ENCODE measurements around the gene MFF.
A peak's percentile ranks its signal among the peaks of the same experiment; 100 is the strongest.

MFF gene, protein sequence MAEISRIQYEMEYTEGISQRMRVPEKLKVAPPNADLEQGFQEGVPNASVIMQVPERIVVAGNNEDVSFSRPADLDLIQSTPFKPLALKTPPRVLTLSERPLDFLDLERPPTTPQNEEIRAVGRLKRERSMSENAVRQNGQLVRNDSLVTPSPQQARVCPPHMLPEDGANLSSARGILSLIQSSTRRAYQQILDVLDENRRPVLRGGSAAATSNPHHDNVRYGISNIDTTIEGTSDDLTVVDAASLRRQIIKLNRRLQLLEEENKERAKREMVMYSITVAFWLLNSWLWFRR

DNA sequence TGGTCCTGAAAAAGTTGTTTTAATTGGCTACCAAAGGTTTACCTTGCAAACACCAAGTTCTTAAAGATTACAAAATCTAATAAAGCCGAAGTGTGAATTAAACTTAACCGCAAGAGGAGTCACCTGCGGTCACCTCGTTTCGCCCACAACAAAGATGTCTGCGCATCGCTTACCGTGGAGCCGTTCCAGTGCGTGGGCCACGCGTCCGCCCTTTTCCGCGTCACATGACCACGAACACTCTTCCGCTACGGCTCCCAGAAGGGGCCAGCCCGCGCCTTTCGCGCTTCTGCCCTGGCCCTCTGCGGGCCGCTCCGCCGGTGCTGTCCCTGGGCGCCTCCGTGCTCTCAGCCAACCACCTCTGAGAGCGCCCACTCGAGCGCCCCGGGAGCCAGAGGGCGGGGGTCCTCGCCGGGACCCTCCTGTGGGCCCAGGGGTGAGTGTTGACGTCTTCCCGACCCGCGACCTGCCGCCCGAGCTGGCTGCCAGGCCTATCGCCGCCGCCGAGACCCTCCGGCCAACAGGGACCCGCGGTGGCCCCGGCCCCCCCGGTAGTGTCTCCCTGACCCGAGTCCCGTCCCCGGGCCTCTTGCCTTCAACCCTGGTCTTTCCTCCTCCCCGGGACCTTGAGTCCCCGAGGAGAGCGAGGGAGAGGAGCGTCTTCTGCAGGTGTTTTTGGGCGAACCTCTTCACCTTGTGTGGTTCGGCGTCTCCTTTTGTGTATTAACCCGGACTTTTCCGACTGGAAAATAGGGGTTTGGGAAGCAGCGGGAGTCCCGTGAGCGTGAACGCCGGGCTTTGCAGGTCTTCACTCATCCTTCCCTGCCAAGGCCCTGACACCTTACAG lies at the start of gene MFF:
Gene MFF (plus strand): TSS at position 257 of the 844 bp plus-strand sequence. CDS start 5,415 bp downstream, outside the sequence.
- peak; percentile 78 to 88 for DNase-seq (ENCODE audit: extremely low read depth in 1 of 2, low read depth in 1 of 2)

DNA sequence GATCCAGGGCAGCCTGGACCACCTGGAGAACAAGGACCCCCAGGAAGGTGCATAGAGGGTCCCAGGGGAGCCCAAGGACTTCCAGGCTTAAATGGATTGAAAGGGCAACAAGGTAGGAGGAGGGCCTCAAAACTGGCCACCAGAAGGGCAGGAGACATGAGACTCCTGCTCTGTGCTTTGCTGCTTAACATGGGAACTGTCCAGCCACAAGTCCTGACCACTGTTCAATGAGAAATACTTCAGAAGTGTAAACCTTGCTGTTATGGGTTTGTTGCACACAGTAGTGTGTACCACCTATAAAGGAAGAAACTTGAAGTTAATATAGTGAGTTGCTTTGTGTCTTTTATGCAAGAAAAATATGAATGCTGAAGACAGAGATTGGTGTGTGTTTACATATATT lies 44.2 kb upstream of the MFF start:
- DNase-seq (ENCODE audit: extremely low read depth in 1 of 2, low read depth in 1 of 2), result no peak

DNA sequence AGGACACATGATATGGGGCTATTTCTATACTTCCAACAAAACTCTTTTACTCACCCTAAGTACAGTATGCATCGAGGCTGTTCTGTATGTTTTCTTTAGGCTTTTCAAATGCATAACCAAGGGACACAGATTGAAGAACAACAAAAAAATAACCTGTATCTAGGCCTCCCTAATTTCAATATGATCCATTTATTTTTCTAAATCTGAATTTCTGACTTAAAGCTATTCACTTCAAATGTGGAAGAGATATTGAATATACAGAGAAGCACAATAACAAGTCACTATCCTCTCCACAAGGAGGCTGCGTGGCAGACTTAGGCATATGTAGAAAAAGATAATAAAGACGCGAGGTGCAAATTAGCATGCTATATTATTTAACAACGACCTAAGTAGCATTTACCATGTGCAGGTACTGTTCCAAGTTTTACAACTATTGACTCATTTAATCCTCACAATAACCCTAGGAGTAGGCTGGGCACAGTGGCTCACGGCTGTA lies 39.3 kb upstream of the MFF start:
- DNase-seq (ENCODE audit: extremely low read depth in 1 of 2, low read depth in 1 of 2), result no peak

DNA sequence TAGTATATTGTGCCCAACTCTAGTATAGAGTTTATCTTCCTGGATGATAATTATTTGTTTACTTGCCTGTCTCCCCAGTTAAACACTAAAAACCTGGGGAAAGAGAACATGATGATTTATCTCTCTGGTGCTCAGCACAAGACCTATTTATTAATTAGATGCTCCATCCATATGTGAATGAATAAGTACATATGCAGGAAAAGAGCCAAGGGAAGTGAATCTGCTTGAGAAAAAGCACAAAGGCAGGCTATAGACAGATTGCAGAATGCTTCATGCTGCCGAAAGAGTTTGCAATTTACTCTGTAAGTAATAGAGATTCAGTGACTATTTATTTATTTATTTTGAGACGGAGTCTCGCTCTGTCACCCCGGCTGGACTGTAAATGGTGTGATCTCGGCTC lies 37.3 kb upstream of the MFF start:
- DNase-seq (ENCODE audit: extremely low read depth in 1 of 2, low read depth in 1 of 2), result no peak

DNA sequence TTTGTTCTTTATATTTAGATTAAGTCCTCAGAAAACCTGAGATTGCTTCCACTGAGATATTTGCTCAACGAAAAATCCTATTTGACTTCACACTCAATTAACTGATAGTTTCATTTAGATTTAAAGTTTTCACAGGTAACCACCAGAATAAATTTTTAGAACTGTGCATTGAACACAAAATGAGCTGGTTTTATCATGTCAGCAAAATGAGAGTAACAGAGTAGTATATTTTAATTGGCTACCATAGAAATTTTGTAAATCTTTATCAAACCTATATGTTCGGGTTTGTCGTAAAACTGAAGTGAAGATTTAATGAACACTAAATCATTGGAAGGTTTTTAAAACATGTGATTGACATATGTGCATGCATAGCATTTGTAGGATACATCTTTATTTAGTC lies 32.7 kb upstream of the MFF start:
- DNase-seq (ENCODE audit: extremely low read depth in 1 of 2, low read depth in 1 of 2), result no peak

DNA sequence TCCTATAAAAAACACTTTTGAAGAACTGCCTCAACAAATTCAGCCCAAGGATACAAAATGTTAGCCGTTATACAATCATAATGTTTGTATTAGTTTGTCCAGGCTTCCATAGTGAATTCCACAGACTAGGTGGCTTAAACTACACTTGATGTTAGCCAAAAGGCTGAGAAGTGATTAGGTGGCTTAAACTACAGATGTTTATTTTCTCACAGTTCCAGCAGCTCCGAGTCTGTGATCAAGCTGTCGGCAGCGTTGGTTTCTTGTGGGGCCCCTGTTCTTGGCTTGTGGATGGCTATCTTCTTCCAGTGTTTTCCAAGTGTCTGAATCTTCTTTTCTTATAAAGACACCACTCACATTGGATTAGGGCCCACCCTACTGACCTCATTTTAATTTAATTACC lies 31.5 kb upstream of the MFF start:
- no peak for DNase-seq (ENCODE audit: extremely low read depth in 1 of 2, low read depth in 1 of 2)

DNA sequence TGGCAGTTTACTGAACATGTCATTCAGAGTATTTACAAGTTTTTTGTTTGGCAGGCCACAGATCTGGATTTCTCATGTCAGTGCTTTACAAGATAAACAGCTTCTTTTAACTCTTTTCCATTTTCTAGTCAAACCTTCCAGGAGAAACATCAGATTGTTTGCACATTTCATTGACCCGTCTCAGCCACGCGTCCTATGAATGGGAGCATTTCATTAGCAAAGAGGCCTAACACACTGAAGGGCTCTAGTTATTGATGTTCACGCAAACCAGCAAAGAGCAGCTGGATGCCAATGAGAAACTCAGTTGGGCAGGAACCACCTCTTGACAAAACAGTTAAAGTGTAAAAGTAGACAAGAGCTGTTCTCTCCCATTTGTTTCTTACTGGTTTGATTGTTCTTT lies 29.2 kb upstream of the MFF start:
- DNase-seq (ENCODE audit: extremely low read depth in 1 of 2, low read depth in 1 of 2), result no peak

DNA sequence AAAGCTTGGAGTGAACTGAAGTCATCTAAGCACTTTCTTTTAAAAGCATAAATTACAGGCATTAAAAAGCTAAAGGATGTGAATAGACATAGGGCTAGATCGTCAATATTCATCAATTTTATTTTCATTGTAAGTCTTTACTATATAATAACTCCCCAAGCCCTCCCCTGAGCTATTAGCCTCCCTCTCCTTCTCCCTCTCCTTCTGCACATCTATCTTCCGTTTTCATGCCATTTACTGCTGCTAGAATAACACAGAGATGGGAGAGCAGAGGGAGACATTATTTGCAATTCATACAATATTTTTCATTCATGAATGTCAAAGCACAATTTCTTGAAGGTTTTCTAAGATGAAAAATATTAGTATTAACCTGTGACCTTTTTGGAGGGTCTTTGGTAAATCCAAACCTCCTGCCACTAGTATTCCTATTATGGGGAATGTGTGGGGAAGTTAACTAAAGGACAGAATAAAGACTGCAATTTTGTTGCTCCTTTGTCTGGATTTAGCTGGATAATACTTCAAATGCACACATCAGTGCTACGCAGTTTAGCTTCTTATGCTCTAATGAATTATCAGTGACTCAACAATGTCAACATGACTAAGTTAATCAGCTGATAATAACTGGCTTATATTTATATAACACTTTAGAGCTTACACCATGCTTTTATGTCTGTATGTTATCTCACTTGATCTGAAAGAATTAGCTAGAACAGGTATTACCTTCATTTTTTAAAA lies 28.2 kb upstream of the MFF start:
- DNase-seq (ENCODE audit: extremely low read depth in 1 of 2, low read depth in 1 of 2), result no peak

DNA sequence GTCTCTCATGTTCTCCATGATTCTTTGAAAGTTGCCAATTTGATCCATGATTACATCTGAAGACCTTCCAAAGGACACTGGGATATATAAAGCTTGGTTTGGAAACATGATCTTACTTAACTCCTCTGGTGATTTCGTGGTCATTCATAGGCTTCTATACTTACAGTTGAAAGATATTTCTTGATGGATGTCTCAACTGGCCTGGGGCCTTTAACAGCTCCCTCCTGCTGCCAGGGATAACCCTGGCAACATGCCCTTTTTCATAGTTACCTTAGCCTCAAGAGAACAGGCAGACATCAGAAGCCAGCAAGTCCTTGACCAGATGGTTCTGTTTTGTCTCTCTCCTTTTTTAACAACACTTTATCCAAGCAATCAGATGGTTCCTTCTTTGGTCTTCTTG lies 23.5 kb upstream of the MFF start:
- no peak for DNase-seq (ENCODE audit: extremely low read depth in 1 of 2, low read depth in 1 of 2)

DNA sequence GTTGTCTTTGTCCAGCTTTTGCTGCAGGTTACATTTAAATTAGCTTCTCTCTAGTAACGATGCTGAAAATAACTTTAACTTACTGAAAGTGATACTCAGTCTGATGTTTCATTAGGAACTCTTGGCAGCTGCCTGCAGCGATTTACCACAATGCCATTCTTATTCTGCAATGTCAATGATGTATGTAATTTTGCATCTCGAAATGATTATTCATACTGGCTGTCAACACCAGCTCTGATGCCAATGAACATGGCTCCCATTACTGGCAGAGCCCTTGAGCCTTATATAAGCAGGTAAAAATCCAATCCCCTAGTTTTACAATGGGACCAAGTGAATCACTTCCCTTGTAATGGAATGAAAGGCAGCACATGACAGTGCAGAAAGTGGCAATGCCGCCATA lies 16.3 kb upstream of the MFF start:
- DNase-seq (ENCODE audit: extremely low read depth in 1 of 2, low read depth in 1 of 2), result no peak

DNA sequence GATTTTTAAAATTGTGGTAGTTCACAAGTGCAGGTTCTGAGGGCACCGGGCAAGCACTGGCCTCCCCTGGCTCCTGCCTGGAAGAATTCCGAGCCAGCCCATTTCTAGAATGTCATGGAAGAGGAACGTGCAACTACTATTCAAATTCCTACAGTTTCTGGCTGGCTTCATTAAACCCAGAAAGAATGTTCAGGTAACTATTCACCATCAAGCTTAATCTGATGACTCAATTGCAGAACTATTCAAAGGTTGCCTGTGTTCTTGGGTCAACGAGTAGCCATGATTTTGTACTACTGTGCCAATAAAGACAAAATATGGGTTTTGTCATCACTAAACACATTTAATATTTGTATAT lies 14.3 kb upstream of the MFF start:
- DNase-seq (ENCODE audit: extremely low read depth in 1 of 2, low read depth in 1 of 2), result no peak

DNA sequence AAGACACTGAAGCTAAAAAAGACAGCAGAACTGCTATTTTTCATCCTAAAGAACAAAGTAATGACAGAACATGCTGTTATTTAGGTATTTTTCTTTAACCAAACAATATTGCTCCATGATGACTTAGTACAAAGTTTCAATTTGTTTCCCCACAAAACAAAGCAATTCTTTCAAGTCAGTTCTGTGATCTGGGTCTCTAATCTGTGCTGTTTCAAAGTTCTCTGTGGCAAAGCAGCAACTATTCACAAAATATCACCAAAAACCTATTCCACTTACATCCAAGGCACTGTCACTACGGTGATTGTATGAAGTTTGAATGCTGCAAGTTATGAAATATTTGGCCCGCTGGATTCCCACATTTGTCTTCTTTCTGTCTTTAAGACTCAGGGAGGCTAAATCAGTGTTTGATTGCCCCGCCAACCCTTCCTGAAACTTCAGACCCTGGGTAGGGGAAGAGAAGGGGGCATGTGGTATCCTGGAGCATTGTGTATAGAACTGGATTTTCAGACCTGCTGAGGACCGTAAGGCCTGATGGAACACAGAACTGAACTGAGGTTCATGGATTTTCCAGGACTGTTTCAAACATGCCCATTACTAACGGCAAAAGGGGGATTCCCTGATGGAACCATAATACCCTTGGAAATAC lies 13.1 kb upstream of the MFF start:
- no peak for DNase-seq (ENCODE audit: extremely low read depth in 1 of 2, low read depth in 1 of 2)

DNA sequence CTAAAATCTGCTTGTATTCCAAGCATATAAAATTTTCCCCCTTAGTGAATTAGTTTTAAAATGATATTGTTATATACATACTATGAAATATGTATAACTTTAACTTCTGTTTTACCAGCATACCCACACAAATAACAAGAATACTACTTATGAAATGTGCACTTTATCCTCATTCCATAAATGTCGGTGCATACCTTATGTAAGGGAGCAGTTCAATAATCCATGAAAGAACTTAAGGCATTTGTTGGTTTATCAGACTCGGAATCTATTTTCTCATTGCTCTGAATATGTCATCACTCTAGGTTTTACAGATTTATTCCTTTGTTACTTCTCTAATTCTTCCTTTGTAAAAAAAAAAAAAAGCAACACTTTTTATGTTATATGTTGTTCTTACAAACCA lies 12.5 kb upstream of the MFF start:
- DNase-seq (ENCODE audit: extremely low read depth in 1 of 2, low read depth in 1 of 2), result no peak

DNA sequence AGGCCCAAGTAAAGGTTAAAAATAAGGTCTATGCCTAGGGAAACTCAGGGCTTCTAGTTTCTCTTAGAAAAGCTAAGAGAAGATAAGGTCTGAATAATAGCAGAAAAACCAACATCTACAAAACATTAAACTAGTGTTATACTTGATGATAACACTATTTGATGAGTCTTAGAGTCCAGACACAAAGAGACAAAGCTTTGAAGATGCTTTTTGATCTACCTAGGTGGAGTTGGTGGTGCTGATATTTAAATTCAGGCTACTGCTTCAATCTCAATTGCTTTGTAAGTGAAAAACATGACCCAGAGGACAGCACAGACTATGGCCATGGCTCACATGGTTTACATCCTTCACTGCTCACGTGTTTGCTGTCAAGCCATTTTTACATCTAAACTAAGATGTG lies 11.7 kb upstream of the MFF start:
- DNase-seq (ENCODE audit: extremely low read depth in 1 of 2, low read depth in 1 of 2), result no peak

DNA sequence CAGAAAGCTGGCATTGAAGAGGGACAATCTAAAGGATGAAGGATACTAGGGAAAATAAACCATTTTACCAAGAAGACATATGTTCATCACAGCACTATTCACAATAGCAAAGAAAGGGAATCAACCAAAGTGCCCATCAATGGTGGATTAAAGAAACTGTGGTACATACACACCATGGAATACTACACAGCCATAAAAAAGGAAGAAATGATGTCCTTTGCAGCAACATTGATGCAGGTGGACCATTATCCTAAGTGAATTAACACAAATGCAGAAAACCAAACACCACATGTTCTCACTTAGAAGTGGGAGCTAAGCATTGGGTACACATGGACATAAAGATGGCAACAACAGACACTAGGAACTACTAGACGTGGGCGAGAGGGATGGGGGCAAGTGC lies 7.2 kb upstream of the MFF start:
- no peak for DNase-seq (ENCODE audit: extremely low read depth in 1 of 2, low read depth in 1 of 2)

DNA sequence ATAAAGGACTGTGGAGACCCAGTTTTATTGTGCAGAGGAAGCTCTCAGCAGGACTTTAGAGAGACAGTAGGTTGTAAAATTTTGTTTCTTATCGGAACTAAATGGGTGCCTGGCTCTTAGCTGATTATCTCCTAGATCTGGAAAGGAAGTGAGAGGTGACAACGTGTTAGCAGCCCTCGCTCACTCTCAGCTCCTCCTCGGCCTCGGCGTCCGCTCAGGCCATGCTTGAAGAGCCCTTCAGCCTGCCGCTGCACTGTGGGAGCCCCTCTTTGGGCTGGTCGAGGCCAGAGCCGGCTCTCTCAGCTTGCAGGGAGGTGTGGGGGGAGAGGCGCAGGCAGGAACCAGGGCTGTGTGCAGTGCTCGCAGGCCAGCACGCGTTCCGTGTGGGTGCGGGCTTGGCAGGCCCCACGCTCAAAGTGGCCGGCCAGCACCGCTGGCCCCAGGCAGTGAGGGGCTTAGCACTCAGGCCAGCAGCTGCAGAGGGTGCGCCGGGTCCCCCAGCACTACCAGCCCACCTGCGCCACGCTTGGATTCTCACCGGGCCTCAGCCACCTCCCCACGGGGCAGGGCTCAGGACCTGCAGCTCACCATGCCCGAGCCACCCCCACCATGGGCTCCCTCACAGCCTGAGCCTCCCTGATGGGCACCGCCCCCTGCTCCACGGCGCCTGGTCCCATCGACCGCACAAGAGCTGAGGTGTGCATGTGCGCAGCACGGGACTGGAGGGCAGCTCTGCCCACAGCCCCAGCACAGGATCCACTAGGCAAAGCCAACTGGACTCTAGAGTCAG lies 4.6 kb upstream of the MFF start:
- no peak for DNase-seq (ENCODE audit: extremely low read depth in 1 of 2, low read depth in 1 of 2)

DNA sequence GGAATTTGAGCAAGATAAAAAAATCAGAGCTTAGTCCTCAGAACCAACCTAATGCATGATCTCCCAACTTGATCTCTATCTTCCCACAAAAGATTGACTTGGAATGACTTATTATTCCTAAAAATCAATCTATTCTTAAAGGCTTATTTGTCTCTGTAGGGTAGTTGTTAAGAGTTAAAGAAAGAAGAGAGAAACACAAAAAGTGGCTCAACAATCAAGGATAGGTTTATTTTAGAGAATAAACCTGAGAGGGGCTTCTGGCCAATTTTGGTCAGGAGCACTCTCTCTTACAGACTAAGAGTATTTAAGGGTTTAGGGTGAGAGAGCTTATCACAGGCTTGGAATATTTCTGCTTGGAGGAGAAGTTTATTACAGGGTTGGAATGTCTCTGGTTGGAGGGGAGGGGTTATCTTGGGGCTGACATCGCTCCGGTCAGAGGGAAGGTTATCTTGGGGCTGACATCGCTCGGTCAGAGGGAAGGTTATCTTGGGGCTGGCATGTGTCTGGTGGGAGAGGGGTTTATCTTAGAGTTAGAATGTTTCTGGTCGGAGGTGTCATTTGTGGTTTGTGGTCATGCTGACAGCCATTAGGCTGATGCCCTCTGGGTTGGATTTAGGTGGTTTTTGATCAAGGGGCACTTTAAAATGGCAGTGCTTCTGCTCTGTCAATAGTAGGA lies 2.4 kb upstream of the MFF start:
- no peak for DNase-seq (ENCODE audit: extremely low read depth in 1 of 2, low read depth in 1 of 2)

DNA sequence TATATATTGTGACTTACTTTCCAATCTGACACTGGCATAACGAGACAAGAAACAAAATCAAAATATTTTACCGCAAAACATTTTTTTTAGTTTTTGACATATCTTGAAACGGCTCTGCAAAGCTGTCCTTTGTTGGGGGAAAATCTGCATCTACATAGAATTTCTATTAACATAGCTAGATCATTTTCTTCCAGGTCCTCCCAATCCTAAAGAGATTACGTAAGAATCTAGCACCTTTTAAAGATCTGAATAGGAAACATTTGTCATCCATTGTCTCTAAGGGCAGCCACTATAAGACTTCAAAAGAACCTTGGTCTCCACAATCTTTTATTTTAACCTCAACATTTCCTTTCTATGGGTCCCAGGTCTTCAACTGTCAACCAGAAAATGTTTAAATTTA lies 1.2 kb upstream of the MFF start:
- no peak for DNase-seq (ENCODE audit: extremely low read depth in 1 of 2, low read depth in 1 of 2)

DNA sequence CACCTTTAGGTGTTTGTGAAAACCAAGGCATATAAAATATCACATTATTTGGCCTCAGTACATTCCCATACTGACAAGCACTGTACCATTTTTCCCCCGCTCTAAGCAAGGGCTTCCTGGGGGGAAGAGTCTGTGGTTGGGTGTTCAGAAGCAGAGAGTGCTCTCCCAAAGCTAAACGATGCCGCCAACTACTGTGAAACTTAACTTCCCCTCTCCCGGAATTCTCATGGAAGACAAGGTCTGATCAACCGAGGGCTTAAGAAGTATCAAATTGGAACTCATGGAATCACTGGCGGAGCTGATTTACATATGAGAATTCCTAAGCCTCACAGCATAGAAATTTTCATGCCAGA lies 433 bp upstream of the MFF start:
- DNase-seq (ENCODE audit: extremely low read depth in 1 of 2, low read depth in 1 of 2), result no peak

DNA sequence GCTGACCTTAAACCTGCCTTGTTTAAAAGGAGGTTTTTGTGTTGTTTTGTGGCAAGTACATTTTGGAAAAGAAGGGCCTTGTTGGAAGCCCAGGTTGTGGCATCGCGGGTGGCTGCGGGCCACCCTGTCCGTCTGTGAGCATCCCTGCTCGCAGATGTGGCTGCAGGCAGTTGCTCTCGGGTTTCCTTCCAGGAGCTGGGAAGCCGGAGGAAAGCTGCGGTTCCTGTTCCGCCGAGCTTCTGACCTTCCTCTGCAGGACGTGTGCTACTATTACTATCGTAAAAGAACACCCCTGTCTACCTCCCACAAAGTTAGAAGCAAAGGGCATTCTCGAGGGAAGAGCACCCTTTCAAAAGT lies 766 bp downstream of the MFF start:
- no peak for DNase-seq (ENCODE audit: extremely low read depth in 1 of 2, low read depth in 1 of 2)
